ENCODE measurements around the gene PNLIPRP1.

PNLIPRP1 gene

DNA sequence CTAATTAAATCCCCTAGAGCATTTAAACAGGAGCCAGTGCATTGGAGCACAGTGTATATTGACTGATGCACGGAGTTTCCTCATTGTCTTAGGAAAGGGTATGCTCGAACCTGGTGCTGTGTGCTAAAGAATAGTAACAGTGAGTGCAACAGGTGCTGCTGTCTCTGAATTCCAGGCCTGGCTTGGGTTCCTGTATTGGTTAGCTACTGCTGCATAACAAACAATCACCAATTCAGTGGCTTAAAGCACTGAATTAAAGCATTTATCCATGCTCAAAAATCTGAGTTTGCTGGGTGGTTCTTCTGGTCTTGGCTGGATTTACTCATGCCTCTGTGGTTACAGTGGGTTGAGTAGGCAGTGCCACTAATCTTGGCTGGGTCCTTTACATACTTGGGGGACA lies 1.8 kb upstream of the PNLIPRP1 start:
- TF ChIP-seq PPARA (CRISPR knock-in tag; IDR thresholded peaks at IDR 0.05; ENCODE audit: borderline replicate concordance) (no peak), ARNTL (CRISPR knock-in tag; IDR thresholded peaks at IDR 0.05; ENCODE audit: borderline replicate concordance, low read depth) (no peak), RARB (CRISPR knock-in tag; IDR thresholded peaks at IDR 0.05) (no peak), SNAI2 (CRISPR knock-in tag; IDR thresholded peaks at IDR 0.05) (no peak), ZC3H10 (CRISPR knock-in tag; IDR thresholded peaks at IDR 0.05) (no peak), ISL1 (CRISPR knock-in tag; IDR thresholded peaks at IDR 0.05) (no peak)
- TF ChIP-seq, protein P1, sequence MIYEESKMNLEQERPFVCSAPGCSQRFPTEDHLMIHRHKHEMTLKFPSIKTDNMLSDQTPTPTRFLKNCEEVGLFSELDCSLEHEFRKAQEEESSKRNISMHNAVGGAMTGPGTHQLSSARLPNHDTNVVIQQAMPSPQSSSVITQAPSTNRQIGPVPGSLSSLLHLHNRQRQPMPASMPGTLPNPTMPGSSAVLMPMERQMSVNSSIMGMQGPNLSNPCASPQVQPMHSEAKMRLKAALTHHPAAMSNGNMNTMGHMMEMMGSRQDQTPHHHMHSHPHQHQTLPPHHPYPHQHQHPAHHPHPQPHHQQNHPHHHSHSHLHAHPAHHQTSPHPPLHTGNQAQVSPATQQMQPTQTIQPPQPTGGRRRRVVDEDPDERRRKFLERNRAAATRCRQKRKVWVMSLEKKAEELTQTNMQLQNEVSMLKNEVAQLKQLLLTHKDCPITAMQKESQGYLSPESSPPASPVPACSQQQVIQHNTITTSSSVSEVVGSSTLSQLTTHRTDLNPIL (CRISPR knock-in tag; IDR thresholded peaks at IDR 0.05; ENCODE audit: low read depth) = no peak
- no peak for ATAC-seq

DNA sequence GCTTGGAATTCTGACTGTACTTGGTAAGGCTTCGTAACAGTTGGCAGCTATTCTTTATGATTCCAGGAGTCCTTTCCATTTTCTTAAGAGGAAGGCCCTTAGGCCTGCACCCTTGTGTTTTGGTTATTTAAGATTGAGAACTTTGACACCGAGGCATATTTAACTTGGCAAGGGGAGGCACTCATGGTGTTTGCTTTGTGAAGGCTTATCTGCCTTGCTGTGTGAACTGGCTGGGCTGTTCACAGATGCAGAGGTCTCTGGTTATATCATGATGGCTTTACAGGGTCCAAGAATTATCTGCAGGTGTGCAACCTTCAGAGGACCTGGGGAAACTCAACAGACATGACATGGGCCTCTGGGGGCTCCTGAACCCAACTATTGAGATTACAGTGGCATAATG lies 833 bp upstream of the PNLIPRP1 start:
- ATAC-seq = no peak
- TF ChIP-seq ZNF70 (CRISPR knock-in tag; IDR thresholded peaks at IDR 0.05) (no peak), ZC3H10 (CRISPR knock-in tag; IDR thresholded peaks at IDR 0.05) (no peak), ZNF565 (CRISPR knock-in tag; conservative IDR thresholded peaks at IDR 0.05; ENCODE audit: low read depth) (no peak), ARNTL (CRISPR knock-in tag; IDR thresholded peaks at IDR 0.05; ENCODE audit: borderline replicate concordance, low read depth) (no peak), SNAI2 (CRISPR knock-in tag; IDR thresholded peaks at IDR 0.05) (no peak), RARB (CRISPR knock-in tag; IDR thresholded peaks at IDR 0.05) (no peak), ZFP3 (CRISPR knock-in tag; IDR thresholded peaks at IDR 0.05) (no peak), TCF4 (CRISPR knock-in tag; IDR thresholded peaks at IDR 0.05; ENCODE audit: borderline replicate concordance) (no peak), ZFP30 (CRISPR knock-in tag; IDR thresholded peaks at IDR 0.05) (no peak), PPARA (CRISPR knock-in tag; IDR thresholded peaks at IDR 0.05; ENCODE audit: borderline replicate concordance) (no peak), ZNF8 (CRISPR knock-in tag; IDR thresholded peaks at IDR 0.05) (no peak), OSR1 (CRISPR knock-in tag; IDR thresholded peaks at IDR 0.05) (no peak), ISL1 (CRISPR knock-in tag; IDR thresholded peaks at IDR 0.05) (no peak), CSDC2 (CRISPR knock-in tag; IDR thresholded peaks at IDR 0.05) (no peak), ESRRG (CRISPR knock-in tag; IDR thresholded peaks at IDR 0.05) (no peak), BACH2 (CRISPR knock-in tag; IDR thresholded peaks at IDR 0.05; ENCODE audit: borderline replicate concordance) (no peak)
- TF ChIP-seq, protein P2, sequence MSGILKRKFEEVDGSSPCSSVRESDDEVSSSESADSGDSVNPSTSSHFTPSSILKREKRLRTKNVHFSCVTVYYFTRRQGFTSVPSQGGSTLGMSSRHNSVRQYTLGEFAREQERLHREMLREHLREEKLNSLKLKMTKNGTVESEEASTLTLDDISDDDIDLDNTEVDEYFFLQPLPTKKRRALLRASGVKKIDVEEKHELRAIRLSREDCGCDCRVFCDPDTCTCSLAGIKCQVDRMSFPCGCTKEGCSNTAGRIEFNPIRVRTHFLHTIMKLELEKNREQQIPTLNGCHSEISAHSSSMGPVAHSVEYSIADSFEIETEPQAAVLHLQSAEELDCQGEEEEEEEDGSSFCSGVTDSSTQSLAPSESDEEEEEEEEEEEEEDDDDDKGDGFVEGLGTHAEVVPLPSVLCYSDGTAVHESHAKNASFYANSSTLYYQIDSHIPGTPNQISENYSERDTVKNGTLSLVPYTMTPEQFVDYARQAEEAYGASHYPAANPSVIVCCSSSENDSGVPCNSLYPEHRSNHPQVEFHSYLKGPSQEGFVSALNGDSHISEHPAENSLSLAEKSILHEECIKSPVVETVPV (CRISPR knock-in tag; IDR thresholded peaks at IDR 0.05) = no peak
- TF ChIP-seq, protein P1 (CRISPR knock-in tag; IDR thresholded peaks at IDR 0.05; ENCODE audit: low read depth) = no peak
- TF ChIP-seq, protein P3, sequence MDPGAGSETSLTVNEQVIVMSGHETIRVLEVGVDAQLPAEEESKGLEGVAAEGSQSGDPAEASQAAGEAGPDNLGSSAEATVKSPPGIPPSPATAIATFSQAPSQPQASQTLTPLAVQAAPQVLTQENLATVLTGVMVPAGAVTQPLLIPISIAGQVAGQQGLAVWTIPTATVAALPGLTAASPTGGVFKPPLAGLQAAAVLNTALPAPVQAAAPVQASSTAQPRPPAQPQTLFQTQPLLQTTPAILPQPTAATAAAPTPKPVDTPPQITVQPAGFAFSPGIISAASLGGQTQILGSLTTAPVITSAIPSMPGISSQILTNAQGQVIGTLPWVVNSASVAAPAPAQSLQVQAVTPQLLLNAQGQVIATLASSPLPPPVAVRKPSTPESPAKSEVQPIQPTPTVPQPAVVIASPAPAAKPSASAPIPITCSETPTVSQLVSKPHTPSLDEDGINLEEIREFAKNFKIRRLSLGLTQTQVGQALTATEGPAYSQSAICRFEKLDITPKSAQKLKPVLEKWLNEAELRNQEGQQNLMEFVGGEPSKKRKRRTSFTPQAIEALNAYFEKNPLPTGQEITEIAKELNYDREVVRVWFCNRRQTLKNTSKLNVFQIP (CRISPR knock-in tag; IDR thresholded peaks at IDR 0.05; ENCODE audit: borderline replicate concordance, low read depth) = no peak
- TF ChIP-seq, protein P4, sequence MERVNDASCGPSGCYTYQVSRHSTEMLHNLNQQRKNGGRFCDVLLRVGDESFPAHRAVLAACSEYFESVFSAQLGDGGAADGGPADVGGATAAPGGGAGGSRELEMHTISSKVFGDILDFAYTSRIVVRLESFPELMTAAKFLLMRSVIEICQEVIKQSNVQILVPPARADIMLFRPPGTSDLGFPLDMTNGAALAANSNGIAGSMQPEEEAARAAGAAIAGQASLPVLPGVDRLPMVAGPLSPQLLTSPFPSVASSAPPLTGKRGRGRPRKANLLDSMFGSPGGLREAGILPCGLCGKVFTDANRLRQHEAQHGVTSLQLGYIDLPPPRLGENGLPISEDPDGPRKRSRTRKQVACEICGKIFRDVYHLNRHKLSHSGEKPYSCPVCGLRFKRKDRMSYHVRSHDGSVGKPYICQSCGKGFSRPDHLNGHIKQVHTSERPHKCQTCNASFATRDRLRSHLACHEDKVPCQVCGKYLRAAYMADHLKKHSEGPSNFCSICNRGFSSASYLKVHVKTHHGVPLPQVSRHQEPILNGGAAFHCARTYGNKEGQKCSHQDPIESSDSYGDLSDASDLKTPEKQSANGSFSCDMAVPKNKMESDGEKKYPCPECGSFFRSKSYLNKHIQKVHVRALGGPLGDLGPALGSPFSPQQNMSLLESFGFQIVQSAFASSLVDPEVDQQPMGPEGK (CRISPR knock-in tag; IDR thresholded peaks at IDR 0.05; ENCODE audit: borderline replicate concordance) = no peak

DNA sequence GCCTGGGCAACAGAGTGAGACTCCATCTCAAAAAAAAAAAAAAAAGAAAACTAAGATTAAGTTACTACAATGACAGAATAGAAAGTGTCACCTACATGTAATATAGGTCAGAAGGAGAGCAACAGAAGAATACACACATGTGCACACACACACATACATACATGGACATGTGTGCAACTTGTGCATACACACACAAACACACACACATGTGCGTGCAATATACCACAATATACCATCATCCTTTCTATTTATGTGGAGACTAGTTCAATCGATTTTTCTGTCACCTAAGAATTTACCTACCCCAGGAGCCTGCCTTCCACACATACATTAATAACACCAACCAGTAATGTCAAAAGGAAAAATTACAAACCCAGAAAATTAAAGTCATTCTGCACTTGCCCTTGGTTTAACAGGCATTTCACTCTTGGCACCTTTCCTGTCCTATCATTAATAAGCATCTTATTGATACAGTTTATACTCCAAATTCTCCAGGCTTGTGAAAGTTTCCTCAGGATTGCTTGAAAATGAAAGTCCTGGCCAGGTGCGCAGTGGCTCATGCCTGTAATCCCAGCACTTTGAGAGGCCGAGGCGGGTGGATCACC lies 2.5 kb downstream of the PNLIPRP1 start:
- no peak for ATAC-seq
- TF ChIP-seq ISL1 (CRISPR knock-in tag; IDR thresholded peaks at IDR 0.05) (no peak), ZFP30 (CRISPR knock-in tag; IDR thresholded peaks at IDR 0.05) (no peak), RARB (CRISPR knock-in tag; IDR thresholded peaks at IDR 0.05) (no peak), ZFP3 (CRISPR knock-in tag; IDR thresholded peaks at IDR 0.05) (no peak)
- TF ChIP-seq, protein P1 (CRISPR knock-in tag; IDR thresholded peaks at IDR 0.05; ENCODE audit: low read depth) = no peak
- TF ChIP-seq, protein P4 (CRISPR knock-in tag; IDR thresholded peaks at IDR 0.05; ENCODE audit: borderline replicate concordance) = no peak
- TF ChIP-seq, protein P2 (CRISPR knock-in tag; IDR thresholded peaks at IDR 0.05) = no peak

Measured in SK-N-SH treated with all-trans-retinoic acid at 6 μM for 48 hours (cell line).